VCaP (cell line): ENCODE results near the gene MTA3.

Source experiments
- H3K27ac ChIP-seq: fragments of 450-650 bp; 2 replicates; pipeline ENCODE4 v1.5.1; 2017
- CTCF ChIP-seq: fragments of 450-650 bp; conservative IDR thresholded peaks from 2 replicates; pipeline ENCODE4 v1.5.1; 2017; ENCODE audit warnings: mild to moderate bottlenecking, moderate library complexity

Gene MTA3

GRCh38 chr2:42775186-42775585 is 206.8 kb downstream of the MTA3 start:
- no peak for TF ChIP-seq CTCF
- H3K27ac ChIP-seq: no peak overlapping the region

- no peak for TF ChIP-seq CTCF
These were observed 207.4 kb downstream of the MTA3 start for GRCh38 chr2:42775810-42776209.

GRCh38 chr2:42777883-42778805 is 209.7 kb downstream of the MTA3 start:
- TF ChIP-seq CTCF: no peak
- H3K27ac ChIP-seq: no peak overlapping the region

More at GRCh38 chr2:42775810-42776209, 207.4 kb downstream of the MTA3 start:
- H3K27ac ChIP-seq: 0 out of 2 replicates have a peak overlapping the region, but pooled peaks have one; percentile 3

- TF ChIP-seq CTCF: no peak
- H3K27ac ChIP-seq: no peak overlapping the region
These were observed 212.7 kb downstream of the MTA3 start for GRCh38 chr2:42781181-42781580.

GRCh38 chr2:42783511-42783910 is 215.1 kb downstream of the MTA3 start:
- TF ChIP-seq CTCF: no peak

GRCh38 chr2:42784204-42784880 is 215.9 kb downstream of the MTA3 start:
- no peak for TF ChIP-seq CTCF
- H3K27ac ChIP-seq: no peak overlapping the region

More at GRCh38 chr2:42783511-42783910, 215.1 kb downstream of the MTA3 start:
- H3K27ac ChIP-seq: no peak overlapping the region

- H3K27ac ChIP-seq: no peak overlapping the region
- TF ChIP-seq CTCF: no peak
These were observed 218.3 kb downstream of the MTA3 start for GRCh38 chr2:42786561-42787345.
